Endodermal cell (in vitro differentiated cells): Measurements from ENCODE around the gene CCDC177. TPM values are rescaled to one million over a fixed set of nuclear protein-coding genes. Genes with fewer than 3 reads are reported as not detected.

Source experiments
- DNase-seq: peaks from one replicate; pipeline ENCODE4 v3.0.0-alpha.2; 2017
- H3K27ac ChIP-seq: 2 replicates; pipeline ENCODE4 v1.5.1; 2013; ENCODE audit warnings: mild to moderate bottlenecking, low read depth, low read length, moderate library complexity
- H3K27me3 ChIP-seq: 2 replicates; pipeline ENCODE4 v1.6.1; 2013; ENCODE audit warnings: mild to moderate bottlenecking, low read length, moderate library complexity; ENCODE audit not compliant: insufficient read depth, control insufficient read depth, poor library complexity, severe bottlenecking
- H3K36me3 ChIP-seq: 2 replicates; pipeline ENCODE4 v1.7.0; 2013; ENCODE audit warnings: mild to moderate bottlenecking, low read length, moderate library complexity; ENCODE audit not compliant: control insufficient read depth, insufficient read depth
- H3K4me1 ChIP-seq: one replicate; pipeline ENCODE4 v1.7.0; 2013; ENCODE audit warnings: low read length; ENCODE audit not compliant: control insufficient read depth, insufficient read depth
- H3K4me3 ChIP-seq: 2 replicates; pipeline ENCODE4 v1.5.1; 2013; ENCODE audit warnings: mild to moderate bottlenecking, low read length, moderate library complexity
- H3K9ac ChIP-seq: 2 replicates; pipeline ENCODE4 v1.6.1; 2013; ENCODE audit warnings: mild to moderate bottlenecking, low read length, moderate library complexity; ENCODE audit not compliant: poor library complexity, severe bottlenecking; ENCODE audit errors: extremely low read depth
- H3K9me3 ChIP-seq: 2 replicates; pipeline ENCODE4 v1.6.1; 2013; ENCODE audit warnings: mild to moderate bottlenecking, low read length, moderate library complexity; ENCODE audit not compliant: control insufficient read depth
- H3K27ac Mint-ChIP-seq: 2 replicates; pipeline ENCODE4 v1.8.0; 2020; ENCODE audit warnings: mixed read lengths
- H3K27me3 Mint-ChIP-seq: 2 replicates; pipeline ENCODE4 v1.8.0; 2021; ENCODE audit warnings: mild to moderate bottlenecking, mixed read lengths; ENCODE audit not compliant: insufficient read depth
- H3K36me3 Mint-ChIP-seq: 2 replicates; pipeline ENCODE4 v1.8.0; 2020; ENCODE audit warnings: low read depth, mixed read lengths
- H3K4me1 Mint-ChIP-seq: 2 replicates; pipeline ENCODE4 v1.8.0; 2020; ENCODE audit warnings: mixed read lengths
- H3K4me3 Mint-ChIP-seq: 2 replicates; pipeline ENCODE4 v1.8.0; 2020; ENCODE audit warnings: mild to moderate bottlenecking, moderate library complexity, mixed read lengths
- H3K9me3 Mint-ChIP-seq: 2 replicates; pipeline ENCODE4 v1.8.0; 2020; ENCODE audit warnings: mild to moderate bottlenecking, mixed read lengths
- CTCF ChIP-seq: fragments of 200-600 bp; sonication (generic); conservative IDR thresholded peaks from 2 replicates; pipeline ENCODE4 v1.5.0; 2021; ENCODE audit warnings: antibody characterized with exemption, mild to moderate bottlenecking
- WGBS, 2 experiments: methylation state at CpG; one replicate each; pipeline versions ENCODE4 v1.1.5 to v1.1.7; 2013; ENCODE audit warnings: missing lambda C conversion rate in 2 of 2, mixed read lengths in 1 of 2; ENCODE audit not compliant: insufficient coverage in 1 of 2, insufficient read length in 1 of 2; 5-methylcytosine and 5-hydroxymethylcytosine counted together
- total RNA-seq, 2 donors: library from RNA; stranded (reverse); fragmentation: NEBNext Ultra II Directional in 1 of 2; extraction: Animal tissue kit (Norgen Biotek cat#: 25700) in 1 of 2; gene quantifications; 2 replicates in 1 of 2; 3 replicates in 1 of 2; pipeline ENCODE4 v1.2.1, GENCODE V29; 2021

The CCDC177 gene
- total RNA-seq, 2 donors from 2014 or later, result 4.0 to 5.8 TPM

DNA sequence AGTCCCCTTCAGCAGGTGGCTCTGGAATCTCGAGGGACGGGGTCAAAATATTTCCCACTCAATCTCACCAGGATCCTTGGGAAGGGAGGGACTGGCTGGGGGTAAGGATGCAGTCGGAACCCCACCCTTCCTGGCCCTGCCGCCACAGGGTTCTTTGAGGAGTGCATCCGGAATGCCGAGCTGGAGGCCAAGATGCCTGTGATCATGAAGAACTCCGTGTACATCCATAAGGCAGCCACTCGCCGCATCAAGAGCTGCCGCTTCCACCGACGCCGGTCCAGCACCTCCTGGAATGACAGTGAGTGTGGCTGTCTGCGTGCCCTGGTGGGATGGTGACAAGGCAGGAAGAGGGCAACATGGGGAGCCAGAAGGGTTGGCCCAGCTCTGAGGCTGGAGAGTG lies 47.0 kb downstream of the CCDC177 start:
- no peak for DNase-seq
- no peaks in the 10 kb centered on the region for H3K9me3 Mint-ChIP-seq

DNA sequence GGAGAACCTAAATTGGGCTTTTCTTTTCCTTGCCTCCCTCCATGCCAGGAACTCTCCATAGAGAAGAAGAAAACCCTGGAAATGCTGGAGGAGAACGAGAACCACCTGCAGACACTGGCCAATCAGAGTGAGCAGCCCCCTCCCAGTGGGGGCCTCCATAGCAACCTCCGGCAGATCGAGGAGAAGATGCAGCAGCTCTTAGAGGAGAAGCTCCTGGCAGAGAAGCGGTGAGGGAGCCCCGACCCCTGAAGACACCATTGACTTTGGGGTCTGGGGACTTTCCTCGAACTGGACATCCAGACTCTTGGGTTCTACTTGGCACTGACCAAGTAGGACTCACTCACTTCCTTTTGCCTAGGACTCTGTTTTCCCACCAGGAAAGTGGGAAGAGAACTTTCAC lies 48.8 kb downstream of the CCDC177 start:
- no peaks in the 10 kb centered on the region for H3K9me3 ChIP-seq
- Mint-ChIP-seq H3K27ac (no peak overlapping the region), H3K4me1 (peaks cover 5% of the 10 kb centered on the region), H3K36me3 (no peaks in the 10 kb centered on the region), H3K27me3 (peaks cover 12% of the 10 kb centered on the region), H3K9me3 (no peaks in the 10 kb centered on the region), H3K4me3 (no peak overlapping the region)
- no peak for DNase-seq
- H3K27me3 ChIP-seq, result no peaks in the 10 kb centered on the region
- H3K4me1 ChIP-seq, result no peaks in the 10 kb centered on the region
- no peak overlapping the region for H3K4me3 ChIP-seq
- 90% methylated on average over 6 of the region's 6 CpGs; no CpG with 5 or more reads in 1 of the 2 experiments for WGBS, 2 experiments
- no peak for TF ChIP-seq CTCF
- no peaks in the 10 kb centered on the region for H3K36me3 ChIP-seq
- H3K27ac ChIP-seq, result no peak overlapping the region
- H3K9ac ChIP-seq, result no peak overlapping the region

More for the DNA sequence above, 47.0 kb downstream of the CCDC177 start:
- Mint-ChIP-seq H3K27me3 (peaks cover 12% of the 10 kb centered on the region), H3K27ac (no peak overlapping the region), H3K4me1 (peaks cover 17% of the 10 kb centered on the region), H3K4me3 (no peak overlapping the region), H3K36me3 (no peaks in the 10 kb centered on the region)
- H3K27me3 ChIP-seq, result no peaks in the 10 kb centered on the region
- H3K27ac ChIP-seq, result no peak overlapping the region
- WGBS, 2 experiments, result 95 to 96% methylated on average over 8 to 14 of the region's 14 CpGs
- H3K9ac ChIP-seq, result no peak overlapping the region
- no peaks in the 10 kb centered on the region for H3K9me3 ChIP-seq
- no peaks in the 10 kb centered on the region for H3K36me3 ChIP-seq
- H3K4me1 ChIP-seq, result peaks cover 7% of the 10 kb centered on the region
- H3K4me3 ChIP-seq, result no peak overlapping the region
- no peak for TF ChIP-seq CTCF

- no peak overlapping the region for H3K4me3 Mint-ChIP-seq
- TF ChIP-seq CTCF, result no peak
- no peak for DNase-seq
- H3K4me1 Mint-ChIP-seq, result peaks cover 15% of the 10 kb centered on the region
- H3K4me1 ChIP-seq, result peaks cover 4% of the 10 kb centered on the region
- no peaks in the 10 kb centered on the region for H3K27me3 ChIP-seq
- no peak overlapping the region for H3K27ac Mint-ChIP-seq
- H3K27me3 Mint-ChIP-seq, result peaks cover 12% of the 10 kb centered on the region
- no peak overlapping the region for H3K9ac ChIP-seq
- H3K36me3 Mint-ChIP-seq, result no peaks in the 10 kb centered on the region
- H3K9me3 ChIP-seq, result no peaks in the 10 kb centered on the region
- no peaks in the 10 kb centered on the region for H3K9me3 Mint-ChIP-seq
- WGBS, 2 experiments, result 98 to 100% methylated on average over 2 to 6 of the region's 6 CpGs
- H3K4me3 ChIP-seq, result no peak overlapping the region
- no peak overlapping the region for H3K27ac ChIP-seq
- no peaks in the 10 kb centered on the region for H3K36me3 ChIP-seq
These were observed 52.6 kb downstream of the CCDC177 start for GRCh38 chr14:69522026-69522425.

Other genes starting within 250 kb of the CCDC177 start
- gene ERH, start 176.6 kb downstream of the CCDC177 start, total RNA-seq, result 100 to 1,000 TPM; 325 to 340 TPM
- 10 to 100 TPM; 40.8 to 53.8 TPM for gene SLC39A9, start 176.2 kb downstream of the CCDC177 start, total RNA-seq
- under 1 TPM; 0.11 TPM for gene PLEKHD1, start 90.1 kb downstream of the CCDC177 start, total RNA-seq
- 1 to 10 TPM; 5.7 to 5.9 TPM for gene SUSD6, start 36.7 kb upstream of the CCDC177 start, total RNA-seq
- gene SRSF5, start 192.3 kb upstream of the CCDC177 start, total RNA-seq, result 100 to 1,000 TPM; 285 to 307 TPM
- not detected for gene SLC10A1, start 222.4 kb upstream of the CCDC177 start, total RNA-seq